GM21423 (cell line): ENCODE data around the gene SLC2A10.

Experiments
- ATAC-seq: cut with Tn5 transposase; IDR thresholded peaks from one replicate; pipeline ENCODE4 v1.9.1; 2021; ENCODE audit warnings: mild to moderate bottlenecking, moderate library complexity; ENCODE audit not compliant: unreplicated experiment

The SLC2A10 gene

GRCh38 chr20:46758929-46759669, 49.6 kb downstream of the SLC2A10 start:
- ATAC-seq, result no peak

DNA sequence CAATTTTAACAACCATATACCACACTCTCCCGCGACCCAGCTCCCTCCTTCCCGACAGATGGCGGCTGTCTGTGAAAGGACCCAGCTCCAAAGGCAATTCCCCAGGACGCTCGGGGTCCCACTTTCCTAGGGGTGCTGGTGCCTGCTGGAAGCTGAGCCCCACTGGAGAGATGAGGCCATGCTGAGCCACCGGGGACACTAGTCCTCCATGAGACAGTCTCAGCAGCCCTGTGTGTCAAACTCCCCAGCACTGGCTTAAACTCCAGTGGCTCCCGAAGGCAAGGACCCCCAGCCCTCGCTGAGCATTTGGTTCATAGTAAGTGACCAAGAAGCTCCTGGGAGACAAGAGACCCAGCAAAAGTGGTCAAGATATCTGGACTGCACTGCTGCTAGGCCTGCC, 52.1 kb downstream of the SLC2A10 start:
- no peak for ATAC-seq

DNA sequence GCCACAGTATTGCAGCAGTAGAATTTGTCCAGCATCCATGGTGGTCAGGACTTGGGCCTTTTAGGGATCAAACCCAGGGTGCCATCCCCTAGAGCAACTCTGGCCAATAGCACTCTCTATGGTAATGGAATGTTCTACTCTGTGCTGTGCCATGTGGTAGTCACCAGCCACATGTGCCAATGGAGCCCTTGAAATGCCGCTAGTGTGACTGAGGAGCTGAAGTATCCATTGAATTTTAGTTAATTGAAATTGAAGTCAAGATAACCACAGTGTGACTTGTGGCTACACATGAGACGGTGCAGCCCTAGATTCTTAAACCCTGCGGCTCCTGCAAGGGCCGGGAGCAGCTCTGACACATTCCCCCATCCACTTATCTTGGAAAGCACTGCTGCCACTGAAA, 54.6 kb downstream of the SLC2A10 start:
- no peak for ATAC-seq

GRCh38 chr20:46765506-46766120, 56.2 kb downstream of the SLC2A10 start:
- ATAC-seq, result no peak

DNA sequence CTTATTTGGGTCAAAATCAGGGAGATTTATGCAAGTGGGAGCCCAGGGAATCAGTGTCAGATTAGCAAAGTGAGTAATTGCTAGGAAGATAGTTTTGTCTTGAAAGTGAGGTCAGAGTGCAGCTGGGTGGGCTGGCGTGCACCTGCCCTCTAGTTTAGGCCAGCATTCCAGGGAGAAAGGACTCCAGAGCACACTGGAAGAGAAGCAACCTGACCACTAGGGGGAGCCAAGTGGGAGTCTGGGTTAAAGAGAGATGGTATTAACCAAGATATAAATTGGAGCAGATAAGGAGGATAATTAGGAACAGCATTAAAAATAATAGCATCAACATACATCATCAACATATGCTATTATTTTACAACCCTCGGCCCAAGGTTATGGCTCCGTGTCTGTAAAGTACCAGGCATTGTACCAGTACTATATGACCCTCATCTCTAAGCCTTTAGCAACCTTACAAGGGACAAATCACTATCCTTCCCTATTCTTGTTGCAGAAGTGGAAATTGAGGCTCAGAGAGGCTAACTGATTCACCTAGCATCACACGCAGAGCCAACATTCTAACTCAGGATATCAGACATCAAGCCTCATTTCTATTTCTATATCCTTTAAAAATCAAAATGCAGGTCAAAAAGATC, 57.8 kb downstream of the SLC2A10 start:
- ATAC-seq, result no peak

DNA sequence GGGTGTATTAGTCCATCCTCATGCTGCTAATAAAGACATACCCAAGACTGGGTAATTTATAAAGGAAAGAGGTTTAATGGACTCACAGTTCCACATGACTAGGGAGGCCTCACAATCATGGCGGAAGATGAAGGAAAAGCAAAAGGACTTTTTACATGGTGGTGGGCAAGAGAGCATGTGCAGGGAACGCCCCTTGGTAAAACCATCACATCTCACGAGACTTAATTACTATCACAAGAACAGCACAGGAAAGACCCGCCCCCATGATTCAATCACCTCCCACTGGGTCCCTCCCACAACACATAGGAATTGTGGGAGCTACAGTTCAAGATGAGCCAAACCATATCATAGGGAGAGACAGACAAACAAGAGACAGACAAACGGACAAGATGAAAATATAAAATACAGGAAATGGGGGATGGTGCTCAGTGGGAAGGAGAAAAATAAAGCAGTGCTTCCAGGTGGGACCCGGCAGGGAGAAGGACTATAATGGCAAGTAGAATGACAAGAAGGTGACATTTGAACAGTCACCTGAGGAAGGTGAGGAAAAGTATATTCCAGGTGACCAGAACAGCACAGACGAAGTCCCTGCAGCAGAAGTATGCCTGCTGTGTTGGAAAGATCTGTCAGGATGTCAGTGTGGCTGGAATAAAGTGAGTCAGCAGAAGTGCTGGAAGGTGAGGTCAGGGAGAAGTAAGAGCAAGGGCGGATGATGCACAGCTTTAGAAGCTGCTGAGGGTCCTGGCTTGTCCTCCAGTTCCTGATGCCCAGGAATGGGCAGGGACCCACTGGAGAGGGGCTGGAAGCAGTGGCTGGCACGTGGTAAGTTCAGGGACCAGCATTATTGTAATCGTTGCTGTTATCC, 61.1 kb downstream of the SLC2A10 start:
- ATAC-seq, result no peak

DNA sequence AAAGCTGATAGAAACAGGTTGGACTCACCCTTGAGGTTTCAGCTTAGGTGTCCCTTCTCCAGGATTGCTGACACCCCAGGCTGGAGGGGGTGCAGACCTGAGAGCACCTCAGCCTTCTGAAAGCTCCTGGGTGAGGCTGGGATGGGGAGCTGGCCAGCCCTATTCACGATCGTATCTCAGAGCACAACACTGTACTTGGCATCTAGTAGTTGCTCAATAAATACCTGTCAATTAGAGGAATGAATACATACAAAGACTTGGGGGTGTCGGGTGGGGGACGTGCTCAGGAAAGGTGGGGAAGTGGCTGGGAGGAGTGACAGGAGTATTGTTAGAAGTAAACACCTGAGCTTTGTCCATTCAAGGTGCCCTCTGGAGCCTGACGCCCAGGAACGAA, 61.7 kb downstream of the SLC2A10 start:
- ATAC-seq, result no peak

- ATAC-seq, result no peak
These were observed 63.5 kb downstream of the SLC2A10 start for GRCh38 chr20:46772901-46773300.

- ATAC-seq, result no peak
These were observed 64.2 kb downstream of the SLC2A10 start for GRCh38 chr20:46773680-46774079.

DNA sequence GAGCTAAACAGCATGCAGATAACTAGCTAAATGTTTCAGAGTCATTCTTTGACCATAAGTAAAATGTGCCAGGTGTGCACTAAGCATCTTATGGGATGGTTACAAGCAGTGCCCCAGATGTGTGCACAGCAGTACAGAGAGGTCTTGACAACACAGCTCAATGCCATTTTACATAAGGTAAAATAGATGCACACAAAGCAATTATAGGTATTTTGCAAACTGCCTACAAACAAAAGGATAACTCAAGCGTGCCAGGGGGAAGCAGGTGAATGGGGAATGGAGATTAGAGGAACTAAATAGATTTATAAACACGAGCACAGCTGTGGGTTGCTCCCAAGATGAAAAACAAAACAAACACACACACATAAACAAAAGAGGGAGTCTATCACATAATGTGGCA, 64.8 kb downstream of the SLC2A10 start:
- ATAC-seq, result no peak

DNA sequence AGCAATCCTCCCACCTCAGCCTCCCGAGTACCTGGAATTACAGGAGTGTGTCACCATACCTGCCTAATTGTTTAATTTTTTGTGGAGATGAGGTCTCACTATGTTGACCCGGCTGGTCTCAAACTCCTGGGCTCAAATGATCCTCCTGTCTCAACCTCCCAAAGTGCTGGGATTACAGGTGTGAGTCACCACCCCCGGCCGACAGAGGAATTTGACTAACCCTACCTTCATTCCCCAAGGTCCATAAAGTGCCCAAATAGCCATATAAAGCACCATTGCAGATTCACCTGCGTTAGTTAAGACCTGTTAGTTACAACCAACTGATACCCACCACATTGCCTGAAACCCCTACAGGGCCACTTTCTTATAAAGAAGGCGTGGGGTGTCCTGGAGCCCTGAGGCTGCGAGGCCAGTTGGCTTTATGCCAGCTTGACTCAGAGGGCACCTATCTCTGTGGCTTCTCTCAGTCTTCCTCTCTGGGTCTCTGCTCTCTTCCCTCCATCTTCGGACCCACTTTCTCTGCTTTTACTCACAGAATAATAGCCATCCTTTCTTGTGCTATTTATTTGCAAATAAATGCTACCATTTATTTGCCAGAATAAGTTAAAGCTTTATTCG, 65.6 kb downstream of the SLC2A10 start:
- ATAC-seq, result no peak

DNA sequence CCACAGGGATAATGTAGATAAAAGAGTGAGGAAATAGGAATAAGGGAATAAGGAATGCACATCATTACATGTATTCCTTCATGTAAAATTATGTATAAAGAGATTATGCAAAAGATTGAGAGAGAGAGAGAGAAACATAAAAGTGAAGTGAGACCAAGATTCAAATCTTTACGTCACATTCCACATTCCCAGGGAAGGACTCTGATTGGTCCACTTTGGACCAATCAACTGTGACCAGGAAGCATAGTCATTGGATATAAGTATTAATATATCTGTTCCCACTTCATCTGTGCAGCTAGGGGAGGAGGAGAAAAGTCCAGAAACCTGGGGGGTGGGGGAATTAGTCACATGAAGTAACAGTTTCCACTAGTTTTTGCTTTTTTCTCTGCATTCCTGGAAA, 66.4 kb downstream of the SLC2A10 start:
- no peak for ATAC-seq

GRCh38 chr20:46777331-46777730, 67.9 kb downstream of the SLC2A10 start:
- no peak for ATAC-seq

DNA sequence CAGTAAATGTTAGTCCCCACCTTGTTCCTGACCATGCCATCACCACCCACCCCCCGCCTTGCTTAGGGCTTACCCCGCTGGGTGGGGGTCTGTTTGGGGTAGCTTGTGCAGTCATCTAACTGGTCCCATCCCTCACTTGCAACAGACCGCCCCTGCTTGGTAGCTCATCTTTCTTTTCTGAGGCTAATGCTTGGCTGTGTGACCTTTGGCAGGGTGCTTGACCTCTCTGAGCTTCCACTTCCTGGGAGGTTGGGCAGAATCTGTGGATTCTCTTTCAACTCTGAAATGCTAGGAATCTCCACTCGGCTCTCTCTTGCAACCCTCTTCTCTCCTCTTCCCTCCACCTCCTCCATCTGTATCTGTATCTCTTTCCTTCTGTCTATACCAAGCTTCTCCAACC, 70.4 kb downstream of the SLC2A10 start:
- ATAC-seq, result no peak

DNA sequence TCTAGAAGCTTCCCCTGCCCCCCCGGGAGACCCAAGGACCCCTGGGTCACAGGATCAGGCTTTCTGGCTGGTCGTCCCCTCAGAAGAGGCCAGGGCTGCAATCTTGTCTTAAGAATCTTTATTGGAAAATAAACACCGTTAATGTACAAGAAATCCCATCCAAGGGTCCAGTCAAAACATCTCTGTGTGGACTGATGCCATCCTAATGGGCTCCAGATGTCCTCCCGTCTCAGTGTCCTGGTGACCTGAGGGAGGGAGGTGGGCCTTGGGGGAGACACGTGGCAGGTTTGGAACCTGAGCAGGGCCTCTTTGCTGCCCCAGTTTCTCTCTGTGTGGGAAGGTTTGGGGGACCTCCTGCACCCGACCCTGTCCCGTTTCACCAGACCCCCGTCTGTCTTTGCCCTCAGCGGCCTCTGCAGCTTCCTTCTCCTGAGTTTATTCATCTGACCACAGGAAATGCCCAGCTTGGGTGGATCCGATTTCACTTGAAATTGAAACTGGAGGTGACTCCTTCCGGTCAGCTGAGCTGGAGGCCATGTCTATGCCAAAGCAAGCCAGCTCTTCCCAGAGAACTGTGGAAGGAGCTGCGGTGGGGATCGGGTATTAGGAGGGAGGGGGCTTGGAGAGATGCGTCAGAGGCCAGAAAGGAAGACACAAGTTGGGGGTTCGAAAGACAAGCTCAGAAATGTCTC, 75.1 kb downstream of the SLC2A10 start:
- no peak for ATAC-seq
